Liver (tissue), 9 donors: ENCODE measurements around the gene R3HDM1. TPM values are rescaled to one million over a fixed set of nuclear protein-coding genes. Genes with fewer than 3 reads are reported as not detected.
A peak's percentile ranks its signal among the peaks of the same experiment; 100 is the strongest.

Experiments
- DNase-seq: peaks from one replicate; pipeline ENCODE4 v3.0.0-alpha.2; 2017; ENCODE audit warnings: low spot score
- H3K27ac ChIP-seq, 2 donors: one replicate each; pipeline ENCODE4 v1.7.0; 2013; ENCODE audit warnings: inconsistent platforms in 2 of 2, low read length in 2 of 2, control low read depth in 1 of 2, low read depth in 1 of 2, mild to moderate bottlenecking in 1 of 2
- H3K27me3 ChIP-seq, 4 donors: one replicate each; pipeline versions ENCODE4 v1.6.1 to v1.7.0; 2013; ENCODE audit warnings: low read length in 3 of 4, inconsistent platforms in 1 of 4, mild to moderate bottlenecking in 1 of 4, moderate library complexity in 1 of 4; ENCODE audit not compliant: control insufficient read depth in 4 of 4, insufficient read depth in 4 of 4
- H3K36me3 ChIP-seq, 4 donors: one replicate each; pipeline versions ENCODE4 v1.6.1 to v1.7.0; 2013; ENCODE audit warnings: low read length in 3 of 4, mild to moderate bottlenecking in 3 of 4, low read depth in 1 of 4, moderate library complexity in 1 of 4; ENCODE audit not compliant: control insufficient read depth in 4 of 4, insufficient read depth in 3 of 4
- H3K4me1 ChIP-seq, 4 donors: one replicate each; pipeline versions ENCODE4 v1.6.1 to v1.7.0; 2013; ENCODE audit warnings: low read length in 3 of 4, mild to moderate bottlenecking in 3 of 4, moderate library complexity in 1 of 4; ENCODE audit not compliant: control insufficient read depth in 4 of 4, insufficient read depth in 4 of 4
- H3K4me3 ChIP-seq, 3 donors: one replicate each; pipeline versions ENCODE4 v1.6.1 to v1.7.0; 2013; ENCODE audit warnings: low read length in 3 of 3, control low read depth in 1 of 3, low read depth in 1 of 3, mild to moderate bottlenecking in 1 of 3
- H3K9ac ChIP-seq, 2 donors: one replicate each; pipeline ENCODE4 v1.7.0; 2013; ENCODE audit warnings: low read length in 2 of 2, mild to moderate bottlenecking in 2 of 2, moderate library complexity in 2 of 2, control low read depth in 1 of 2, low read depth in 1 of 2
- H3K9me3 ChIP-seq, 4 donors: one replicate each; pipeline versions ENCODE4 v1.6.1 to v1.7.0; 2013; ENCODE audit warnings: low read length in 3 of 4; ENCODE audit not compliant: control insufficient read depth in 4 of 4
- ATF3 ChIP-seq: IDR thresholded peaks from 2 replicates; pipeline ENCODE4 v1.6.1; 2016; ENCODE audit warnings: antibody characterized with exemption
- CTCF ChIP-seq: fragments of 150-350 bp; IDR thresholded peaks from 2 replicates; pipeline ENCODE4 v1.5.1; 2017; ENCODE audit warnings: improper control_type of control experiment, low read depth, low read length; ENCODE audit not compliant: missing input control
- EGR1 ChIP-seq, 2 donors: IDR thresholded peaks; 2 replicates each; pipeline ENCODE4 v1.6.1; 2016 to 2018; ENCODE audit warnings: antibody characterized with exemption in 2 of 2, low read depth in 2 of 2
- FOXA1 ChIP-seq: IDR thresholded peaks from 2 replicates; pipeline ENCODE4 v1.6.1; 2016; ENCODE audit warnings: antibody characterized with exemption
- FOXA2 ChIP-seq: IDR thresholded peaks from 2 replicates; pipeline ENCODE4 v1.6.1; 2016; ENCODE audit warnings: antibody characterized with exemption
- GABPA ChIP-seq, 2 donors: IDR thresholded peaks in 1 of 2; conservative IDR thresholded peaks in 1 of 2; 2 replicates each; pipeline ENCODE4 v1.6.1; 2016; ENCODE audit warnings: antibody characterized with exemption in 2 of 2, mild to moderate bottlenecking in 1 of 2, moderate library complexity in 1 of 2
- HNF4A ChIP-seq, 2 donors: conservative IDR thresholded peaks; 2 replicates each; pipeline ENCODE4 v1.6.1; 2016; ENCODE audit warnings: antibody characterized with exemption in 2 of 2, mild to moderate bottlenecking in 2 of 2
- HNF4G ChIP-seq: IDR thresholded peaks from 2 replicates; pipeline ENCODE4 v1.6.1; 2016; ENCODE audit warnings: antibody characterized with exemption
- JUND ChIP-seq, 2 donors: IDR thresholded peaks; 2 replicates each; pipeline ENCODE4 v1.6.1; 2016; ENCODE audit warnings: antibody characterized with exemption in 2 of 2
- MAX ChIP-seq: IDR thresholded peaks from 2 replicates; pipeline ENCODE4 v1.6.1; 2016; ENCODE audit warnings: antibody characterized with exemption
- NR2F2 ChIP-seq: IDR thresholded peaks from 2 replicates; pipeline ENCODE4 v1.6.1; 2016; ENCODE audit warnings: antibody characterized with exemption
- RAD21 ChIP-seq, 2 donors: IDR thresholded peaks; 2 replicates each; pipeline ENCODE4 v1.6.1; 2016; ENCODE audit warnings: antibody characterized with exemption in 2 of 2, mild to moderate bottlenecking in 2 of 2
- REST ChIP-seq: IDR thresholded peaks from 2 replicates; pipeline ENCODE4 v1.6.1; 2016; ENCODE audit warnings: antibody characterized with exemption, mild to moderate bottlenecking
- RXRA ChIP-seq, 2 donors: IDR thresholded peaks; 2 replicates each; pipeline ENCODE4 v1.6.1; 2017 to 2018; ENCODE audit warnings: antibody characterized with exemption in 2 of 2, mild to moderate bottlenecking in 1 of 2
- SP1 ChIP-seq: IDR thresholded peaks from 2 replicates; pipeline ENCODE4 v1.6.1; 2018; ENCODE audit warnings: antibody characterized with exemption, mild to moderate bottlenecking
- TAF1 ChIP-seq: conservative IDR thresholded peaks from 2 replicates; pipeline ENCODE4 v1.6.1; 2016; ENCODE audit warnings: antibody characterized with exemption, mild to moderate bottlenecking
- YY1 ChIP-seq: IDR thresholded peaks from 2 replicates; pipeline ENCODE4 v1.6.1; 2016; ENCODE audit warnings: antibody characterized with exemption, mild to moderate bottlenecking
- ZBTB33 ChIP-seq: IDR thresholded peaks from 2 replicates; pipeline ENCODE4 v1.6.1; 2016; ENCODE audit warnings: antibody characterized with exemption
- WGBS: extraction: QIAGEN DNeasy Blood & Tissue Kit; methylation state at CpG from one replicate; pipeline ENCODE4 v1.1.7; 2013; 5-methylcytosine and 5-hydroxymethylcytosine counted together
- polyA plus RNA-seq, 2 donors: library from polyadenylated mRNA; stranded (reverse) in 1 of 2; unstranded in 1 of 2; fragments of 200-250 nt in 1 of 2; fragments of >200 nt in 1 of 2; fragmentation: Nextera tagmentation in 1 of 2; extraction: Ambion mirVana in 1 of 2; gene quantifications; one replicate each; pipeline versions ENCODE4 v1.2.1 to v1.2.3, GENCODE V29; 2013 to 2015
- total RNA-seq, 2 donors: library from RNA; depleted of rRNA; stranded (reverse); fragments of >200 nt; gene quantifications; one replicate each; pipeline ENCODE4 v1.2.3, GENCODE V29; 2014
- donor health status: healthy.
- donor health status: healthy.
- donor health status: healthy.
- donor health status: healthy.
- donor health status: healthy.

R3HDM1 gene
- total and polyA plus RNA-seq, 4 donors, result 6.0 to 10.0 (median 8.8) TPM

GRCh38 chr2:135600915-135601314, 69.6 kb downstream of the R3HDM1 start:
- no peaks in the 10 kb centered on the region for H3K9me3 ChIP-seq
- 96% methylated on average over 2 of the region's 2 CpGs for WGBS
- no peaks in the 10 kb centered on the region for H3K27me3 ChIP-seq
- DNase-seq, result no peak
- H3K36me3 ChIP-seq, result peaks cover 0 to 14% (median 2%) of the 10 kb centered on the region in 4 donors
- H3K9ac ChIP-seq, result no peak overlapping the region
- TF ChIP-seq HNF4A (conservative IDR thresholded peaks at IDR 0.05) (no peak), RAD21 (IDR thresholded peaks at IDR 0.05) (peak; percentile 33 to 47), REST (no peak), YY1 (no peak)
- H3K4me3 ChIP-seq, result no peak overlapping the region
- no peak overlapping the region for H3K27ac ChIP-seq
- H3K4me1 ChIP-seq, result no peaks in the 10 kb centered on the region

GRCh38 chr2:135603543-135603942, 72.3 kb downstream of the R3HDM1 start:
- TF ChIP-seq YY1 (no peak), SP1 (no peak), NR2F2 (no peak), JUND (IDR thresholded peaks at IDR 0.05) (no peak), EGR1 (IDR thresholded peaks at IDR 0.05; ENCODE audit: low read depth in 2 of 2) (no peak), ATF3 (no peak), MAX (no peak), CTCF (no peak), FOXA2 (no peak), TAF1 (no peak), HNF4G (no peak), FOXA1 (no peak), RAD21 (IDR thresholded peaks at IDR 0.05) (no peak), RXRA (IDR thresholded peaks at IDR 0.05) (no peak), REST (no peak), GABPA (IDR thresholded peaks at IDR 0.05 in 1 of 2, conservative IDR thresholded peaks at IDR 0.05 in 1 of 2) (no peak), ZBTB33 (no peak), HNF4A (conservative IDR thresholded peaks at IDR 0.05) (no peak)
- Histone ChIP-seq H3K4me3 (no peak overlapping the region), H3K27ac (no peak overlapping the region), H3K36me3 (peaks cover 0 to 14% (median 4%) of the 10 kb centered on the region in 4 donors), H3K9ac (no peak overlapping the region), H3K27me3 (no peaks in the 10 kb centered on the region), H3K9me3 (no peaks in the 10 kb centered on the region), H3K4me1 (no peaks in the 10 kb centered on the region)
- WGBS, result 95% methylated on average over 7 of the region's 7 CpGs
- no peak for DNase-seq
